ENCODE results near the gene SORBS1.

DNA sequence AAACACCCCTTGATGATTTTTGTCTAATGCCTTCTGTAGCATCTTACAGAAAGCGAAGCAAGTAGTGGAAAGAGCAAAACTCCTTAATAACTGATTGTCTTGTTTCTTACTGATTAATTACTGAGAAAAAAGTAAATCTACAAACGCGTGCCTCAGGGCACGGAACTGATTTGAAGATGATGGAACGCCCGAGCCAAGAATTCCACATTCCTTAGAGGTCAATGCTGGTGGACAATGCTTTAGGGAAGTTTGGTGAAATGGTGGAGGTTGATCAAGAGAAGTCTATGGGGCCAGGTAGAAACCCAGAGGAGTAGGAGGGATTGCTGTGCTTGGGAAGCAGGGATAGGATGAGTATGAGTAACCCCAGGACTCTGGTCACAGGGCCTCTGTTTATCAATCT is 5.0 kb upstream of the SORBS1 start:
- TF ChIP-seq, protein P1, sequence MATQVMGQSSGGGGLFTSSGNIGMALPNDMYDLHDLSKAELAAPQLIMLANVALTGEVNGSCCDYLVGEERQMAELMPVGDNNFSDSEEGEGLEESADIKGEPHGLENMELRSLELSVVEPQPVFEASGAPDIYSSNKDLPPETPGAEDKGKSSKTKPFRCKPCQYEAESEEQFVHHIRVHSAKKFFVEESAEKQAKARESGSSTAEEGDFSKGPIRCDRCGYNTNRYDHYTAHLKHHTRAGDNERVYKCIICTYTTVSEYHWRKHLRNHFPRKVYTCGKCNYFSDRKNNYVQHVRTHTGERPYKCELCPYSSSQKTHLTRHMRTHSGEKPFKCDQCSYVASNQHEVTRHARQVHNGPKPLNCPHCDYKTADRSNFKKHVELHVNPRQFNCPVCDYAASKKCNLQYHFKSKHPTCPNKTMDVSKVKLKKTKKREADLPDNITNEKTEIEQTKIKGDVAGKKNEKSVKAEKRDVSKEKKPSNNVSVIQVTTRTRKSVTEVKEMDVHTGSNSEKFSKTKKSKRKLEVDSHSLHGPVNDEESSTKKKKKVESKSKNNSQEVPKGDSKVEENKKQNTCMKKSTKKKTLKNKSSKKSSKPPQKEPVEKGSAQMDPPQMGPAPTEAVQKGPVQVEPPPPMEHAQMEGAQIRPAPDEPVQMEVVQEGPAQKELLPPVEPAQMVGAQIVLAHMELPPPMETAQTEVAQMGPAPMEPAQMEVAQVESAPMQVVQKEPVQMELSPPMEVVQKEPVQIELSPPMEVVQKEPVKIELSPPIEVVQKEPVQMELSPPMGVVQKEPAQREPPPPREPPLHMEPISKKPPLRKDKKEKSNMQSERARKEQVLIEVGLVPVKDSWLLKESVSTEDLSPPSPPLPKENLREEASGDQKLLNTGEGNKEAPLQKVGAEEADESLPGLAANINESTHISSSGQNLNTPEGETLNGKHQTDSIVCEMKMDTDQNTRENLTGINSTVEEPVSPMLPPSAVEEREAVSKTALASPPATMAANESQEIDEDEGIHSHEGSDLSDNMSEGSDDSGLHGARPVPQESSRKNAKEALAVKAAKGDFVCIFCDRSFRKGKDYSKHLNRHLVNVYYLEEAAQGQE (IDR thresholded peaks at IDR 0.05; ENCODE audit: borderline replicate concordance): no peak
- no peak for TF ChIP-seq EZH2 (IDR thresholded peaks at IDR 0.05; ENCODE audit: borderline replicate concordance, insufficient read depth, low read length, poor library complexity, severe bottlenecking)
- TF ChIP-seq, protein P2, sequence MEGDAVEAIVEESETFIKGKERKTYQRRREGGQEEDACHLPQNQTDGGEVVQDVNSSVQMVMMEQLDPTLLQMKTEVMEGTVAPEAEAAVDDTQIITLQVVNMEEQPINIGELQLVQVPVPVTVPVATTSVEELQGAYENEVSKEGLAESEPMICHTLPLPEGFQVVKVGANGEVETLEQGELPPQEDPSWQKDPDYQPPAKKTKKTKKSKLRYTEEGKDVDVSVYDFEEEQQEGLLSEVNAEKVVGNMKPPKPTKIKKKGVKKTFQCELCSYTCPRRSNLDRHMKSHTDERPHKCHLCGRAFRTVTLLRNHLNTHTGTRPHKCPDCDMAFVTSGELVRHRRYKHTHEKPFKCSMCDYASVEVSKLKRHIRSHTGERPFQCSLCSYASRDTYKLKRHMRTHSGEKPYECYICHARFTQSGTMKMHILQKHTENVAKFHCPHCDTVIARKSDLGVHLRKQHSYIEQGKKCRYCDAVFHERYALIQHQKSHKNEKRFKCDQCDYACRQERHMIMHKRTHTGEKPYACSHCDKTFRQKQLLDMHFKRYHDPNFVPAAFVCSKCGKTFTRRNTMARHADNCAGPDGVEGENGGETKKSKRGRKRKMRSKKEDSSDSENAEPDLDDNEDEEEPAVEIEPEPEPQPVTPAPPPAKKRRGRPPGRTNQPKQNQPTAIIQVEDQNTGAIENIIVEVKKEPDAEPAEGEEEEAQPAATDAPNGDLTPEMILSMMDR (IDR thresholded peaks at IDR 0.05; ENCODE audit: poor library complexity, severe bottlenecking): no peak
- TF ChIP-seq EP300 (conservative IDR thresholded peaks at IDR 0.05; ENCODE audit: poor library complexity, severe bottlenecking): no peak
- TF ChIP-seq POLR2AphosphoS5 (IDR thresholded peaks at IDR 0.05): no peak

Data from neural cell (in vitro differentiated cells).